B cell (primary cell): ENCODE measurements around the gene AGL. TPM values are rescaled to one million over a fixed set of nuclear protein-coding genes. Genes with fewer than 3 reads are reported as not detected.

Experiments used
- ATAC-seq: fragments of 200-7000 bp; cut with Tn5 transposase; one replicate; pipeline ENCODE4 v1.10.0; 2021; ENCODE audit warnings: low read depth, mild to moderate bottlenecking, moderate number of reproducible peaks, moderate library complexity
- CTCF ChIA-PET: fragments of 350-600 bp; sonication (Branson Sonifier 250); formaldehyde crosslinking; loops from one replicate; lab custom pipeline; 2021; ENCODE audit warnings: antibody characterized with exemption, inconsistent platforms; lab: Charles Lee
- POLR2A ChIA-PET: fragments of 350-600 bp; sonication (Branson Sonifier 250); formaldehyde crosslinking; loops from one replicate; lab custom pipeline; 2021; ENCODE audit warnings: antibody characterized with exemption; lab: Charles Lee
- DNase-seq: peaks from one replicate; pipeline ENCODE4 v3.0.0; 2013
- H2AFZ ChIP-seq: 2 replicates; pipeline ENCODE4 v1.6.1; 2012; ENCODE audit warnings: mild to moderate bottlenecking, low read depth, low read length; ENCODE audit not compliant: insufficient read depth, poor library complexity, severe bottlenecking
- H3K27ac ChIP-seq, 2 donors: 1 replicate in 1 of 2; 2 replicates in 1 of 2; pipeline ENCODE4 v1.5.1; 2012 to 2013; ENCODE audit warnings: low read length in 2 of 2, mild to moderate bottlenecking in 2 of 2, moderate library complexity in 1 of 2
- H3K27me3 ChIP-seq, 4 experiments: fragments of 200-600 bp in 1 of 4; sonication (generic) in 1 of 4; replicated peaks in 1 of 4; 1 replicate in 2 of 4; 2 replicates in 2 of 4; pipeline versions ENCODE4 v1.6.1 to v1.7.0; 2013 to 2016; ENCODE audit warnings: low read length in 3 of 4, mild to moderate bottlenecking in 2 of 4, mixed read lengths in 1 of 4, moderate library complexity in 1 of 4; ENCODE audit not compliant: insufficient read depth in 4 of 4, control insufficient read depth in 3 of 4; ENCODE audit errors: control extremely low read depth in 1 of 4
- H3K36me3 ChIP-seq, 2 experiments: replicated peaks in 1 of 2; 1 replicate in 1 of 2; 2 replicates in 1 of 2; pipeline versions ENCODE4 v1.6.1 to v1.7.1; 2013; ENCODE audit warnings: low read length in 1 of 2; ENCODE audit not compliant: insufficient read depth in 2 of 2, control insufficient read depth in 1 of 2; ENCODE audit errors: control extremely low read depth in 1 of 2, extremely low read depth in 1 of 2
- H3K4me1 ChIP-seq, 2 donors: fragments of 200-600 bp in 1 of 2; sonication (generic) in 1 of 2; 1 replicate in 1 of 2; 2 replicates in 1 of 2; pipeline versions ENCODE4 v1.5.1 to v1.6.1; 2013 to 2017; ENCODE audit warnings: low read length in 2 of 2; ENCODE audit not compliant: control insufficient read depth in 2 of 2, insufficient read depth in 2 of 2
- H3K4me2 ChIP-seq: replicated peaks from 2 replicates; pipeline ENCODE3; 2012; ENCODE audit warnings: mild to moderate bottlenecking, low read depth, low read length; ENCODE audit not compliant: poor library complexity, severe bottlenecking
- H3K4me3 ChIP-seq, 5 experiments: fragments of 200-600 bp in 1 of 5; sonication (generic) in 1 of 5; 1 replicate in 3 of 5; 2 replicates in 2 of 5; pipeline versions ENCODE4 v1.5.1 to v1.7.0; 2011 to 2016; ENCODE audit warnings: low read length in 4 of 5, mild to moderate bottlenecking in 4 of 5, low read depth in 2 of 5, control low read depth in 1 of 5, moderate library complexity in 1 of 5; ENCODE audit not compliant: insufficient read depth in 1 of 5; ENCODE audit errors: control extremely low read depth in 1 of 5, extremely low read depth in 1 of 5
- H3K79me2 ChIP-seq: fragments of 200-600 bp; sonication (generic); one replicate; pipeline ENCODE4 v1.6.0; 2016; ENCODE audit warnings: low read length; ENCODE audit not compliant: control insufficient read depth, insufficient read depth
- H3K9ac ChIP-seq: fragments of 200-600 bp; sonication (generic); 2 replicates; pipeline ENCODE4 v1.6.1; 2017; ENCODE audit warnings: mild to moderate bottlenecking, low read length, moderate library complexity
- H3K9me3 ChIP-seq, 3 donors: one replicate each; pipeline versions ENCODE4 v1.6.1 to v1.7.1; 2013; ENCODE audit warnings: low read length in 2 of 3; ENCODE audit not compliant: control insufficient read depth in 2 of 3, insufficient read depth in 1 of 3; ENCODE audit errors: control extremely low read depth in 1 of 3
- H4K20me1 ChIP-seq: 2 replicates; pipeline ENCODE4 v1.6.0; 2012; ENCODE audit warnings: mild to moderate bottlenecking, low read length; ENCODE audit not compliant: insufficient read depth, control insufficient read depth, poor library complexity, severe bottlenecking
- H3K27ac Mint-ChIP-seq: one replicate; pipeline ENCODE4 v1.8.0; 2021; ENCODE audit warnings: mixed read lengths
- H3K27me3 Mint-ChIP-seq: one replicate; pipeline ENCODE4 v1.8.0; 2021; ENCODE audit warnings: mixed read lengths
- H3K4me1 Mint-ChIP-seq: one replicate; pipeline ENCODE4 v1.8.0; 2021; ENCODE audit warnings: mixed read lengths
- H3K4me3 Mint-ChIP-seq: one replicate; pipeline ENCODE4 v1.8.0; 2021; ENCODE audit warnings: mixed read lengths
- H3K9me3 Mint-ChIP-seq: one replicate; pipeline ENCODE4 v1.8.0; 2022; ENCODE audit warnings: mixed read lengths; ENCODE audit not compliant: insufficient read depth
- EZH2 ChIP-seq: IDR thresholded peaks from 2 replicates; pipeline ENCODE4 v1.6.1; 2012; ENCODE audit warnings: borderline replicate concordance, low read depth, mild to moderate bottlenecking, moderate library complexity, low read length; ENCODE audit not compliant: insufficient read depth, poor library complexity, severe bottlenecking
- WGBS: methylation state at CpG from one replicate; pipeline ENCODE4 v1.1.5; 2013; ENCODE audit warnings: missing lambda C conversion rate; ENCODE audit not compliant: insufficient coverage; 5-methylcytosine and 5-hydroxymethylcytosine counted together
- intact Hi-C: fragments of 100-400 bp; cut with micrococcal nuclease; formaldehyde crosslinking; loops from one replicate; pipeline ENCODE4 v1.10.0; 2022
- polyA plus RNA-seq: library from polyadenylated mRNA; depleted of rRNA; stranded (reverse); fragments of >200 nt; gene quantifications from 2 replicates; pipeline ENCODE4 v1.2.3, GENCODE V29; 2012
- total RNA-seq, 2 donors: library from RNA; stranded (reverse); fragments of 120-200 nt in 1 of 2; gene quantifications; 1 replicate in 1 of 2; 2 replicates in 1 of 2; pipeline versions ENCODE4 v1.2.3 to v1.2.4, GENCODE V29; 2013 to 2022
- TF ChIP-seq, protein P1 (sequence below): fragments of 200-600 bp; IDR thresholded peaks from one replicate; pipeline ENCODE4 v1.8.0; 2022; ENCODE audit warnings: antibody characterized with exemption, mild to moderate bottlenecking

The AGL gene
- total and polyA plus RNA-seq, 2 donors (not counting 1 experiment from before 2014, with no cell fraction given): 3.2 to 18.7 TPM

GRCh38 chr1:99968214-99968613 lies 118.1 kb downstream of the AGL start:
- no peak for ATAC-seq
- Histone ChIP-seq H3K79me2 (peaks cover 34% of the 10 kb centered on the region), H3K9ac (no peak overlapping the region), H2AFZ (no peak overlapping the region), H3K36me3 (no peaks in the 10 kb centered on the region), H3K4me3 (no peak overlapping the region), H4K20me1 (no peaks in the 10 kb centered on the region), H3K4me2 (no peak overlapping the region), H3K4me1 (peaks cover 10% of the 10 kb centered on the region in 2 donors), H3K27ac (no peak overlapping the region), H3K27me3 (no peaks in the 10 kb centered on the region), H3K9me3 (no peaks in the 10 kb centered on the region)
- intact Hi-C loops: no loop called here
- H3K9me3 Mint-ChIP-seq: no peaks in the 10 kb centered on the region
- 100% methylated on average over 2 of the region's 4 CpGs for WGBS
- CTCF ChIA-PET: interaction anchor here (0.6 kb wide), 1 partner anchor 65 kb away, joined by 3 read pairs; no protein-coding TSS in a partner anchor
- TF ChIP-seq, protein P1, sequence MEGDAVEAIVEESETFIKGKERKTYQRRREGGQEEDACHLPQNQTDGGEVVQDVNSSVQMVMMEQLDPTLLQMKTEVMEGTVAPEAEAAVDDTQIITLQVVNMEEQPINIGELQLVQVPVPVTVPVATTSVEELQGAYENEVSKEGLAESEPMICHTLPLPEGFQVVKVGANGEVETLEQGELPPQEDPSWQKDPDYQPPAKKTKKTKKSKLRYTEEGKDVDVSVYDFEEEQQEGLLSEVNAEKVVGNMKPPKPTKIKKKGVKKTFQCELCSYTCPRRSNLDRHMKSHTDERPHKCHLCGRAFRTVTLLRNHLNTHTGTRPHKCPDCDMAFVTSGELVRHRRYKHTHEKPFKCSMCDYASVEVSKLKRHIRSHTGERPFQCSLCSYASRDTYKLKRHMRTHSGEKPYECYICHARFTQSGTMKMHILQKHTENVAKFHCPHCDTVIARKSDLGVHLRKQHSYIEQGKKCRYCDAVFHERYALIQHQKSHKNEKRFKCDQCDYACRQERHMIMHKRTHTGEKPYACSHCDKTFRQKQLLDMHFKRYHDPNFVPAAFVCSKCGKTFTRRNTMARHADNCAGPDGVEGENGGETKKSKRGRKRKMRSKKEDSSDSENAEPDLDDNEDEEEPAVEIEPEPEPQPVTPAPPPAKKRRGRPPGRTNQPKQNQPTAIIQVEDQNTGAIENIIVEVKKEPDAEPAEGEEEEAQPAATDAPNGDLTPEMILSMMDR: no peak
- TF ChIP-seq EZH2: no peak
- peak overlapping the region; percentile 33 for H3K4me3 Mint-ChIP-seq
- POLR2A ChIA-PET: no interaction called here
- H3K27me3 Mint-ChIP-seq: no peaks in the 10 kb centered on the region
- no peak for DNase-seq
- peaks cover 31% of the 10 kb centered on the region for H3K4me1 Mint-ChIP-seq
- H3K27ac Mint-ChIP-seq: no peak overlapping the region

- Histone ChIP-seq H3K36me3 (no peaks in the 10 kb centered on the region), H3K79me2 (peaks cover 43% of the 10 kb centered on the region), H3K9ac (peak overlapping the region; percentile 83), H2AFZ (peak overlapping the region; percentile 99), H3K4me2 (peak overlapping the region; percentile 80), H3K9me3 (no peaks in the 10 kb centered on the region), H4K20me1 (no peaks in the 10 kb centered on the region), H3K27me3 (no peaks in the 10 kb centered on the region), H3K4me3 (peak overlapping the region; percentile 66 to 89 (median 82)), H3K27ac (peak overlapping the region; percentile 54 to 84), H3K4me1 (peaks cover 10% of the 10 kb centered on the region in 2 donors)
- CTCF ChIA-PET: interaction anchor here (0.9 to 1.6 kb wide), 2 partner anchors 69 to 490 kb away, joined by 4 read pairs; a partner anchor contains a TSS
- no peak for DNase-seq
- H3K4me3 Mint-ChIP-seq: peak overlapping the region; percentile 100
- TF ChIP-seq EZH2: no peak
- TF ChIP-seq, protein P1: no peak
- 16% methylated on average over 5 of the region's 6 CpGs for WGBS
- H3K9me3 Mint-ChIP-seq: no peaks in the 10 kb centered on the region
- no peaks in the 10 kb centered on the region for H3K27me3 Mint-ChIP-seq
- ATAC-seq: peak; percentile 1
- intact Hi-C loops: loop anchor here (1.0 kb wide), 1 partner anchor 119 kb away; the partner anchor contains the start of gene AGL
- POLR2A ChIA-PET: interaction anchor here (1.1 kb wide), 1 partner anchor 297 kb away, joined by 5 read pairs; the partner anchor contains the start of gene RTCA
- peak overlapping the region; percentile 95 for H3K27ac Mint-ChIP-seq
- peaks cover 31% of the 10 kb centered on the region for H3K4me1 Mint-ChIP-seq
Observed at GRCh38 chr1:99969260-99969728, 119.1 kb downstream of the AGL start.
